ENCODE data around the gene CEBPA.

GRCh38 chr19:33290082-33290815 lies 12.1 kb downstream of the CEBPA start:
- no peak for TF ChIP-seq CTCF (optimal IDR thresholded peaks at IDR 0.05 in 1 of 3, IDR thresholded peaks at IDR 0.05 in 1 of 3, conservative IDR thresholded peaks at IDR 0.05 in 1 of 3; ENCODE audit: extremely low read depth in 1 of 3, insufficient read depth in 2 of 3, low read length in 3 of 3)
- TF ChIP-seq EZH2 (IDR thresholded peaks at IDR 0.05; ENCODE audit: low read length) = no peak
